ENCODE measurements around the gene RBM33. TPM values are rescaled to one million over a fixed set of nuclear protein-coding genes. Genes with fewer than 3 reads are reported as not detected.
"Not testable (repeated sequence)": the region's sequence is repeated elsewhere in the genome, so short reads cannot be mapped to it uniquely, and the experiment has no call there.

Gene RBM33
- total RNA-seq, 4 donors from 2014 or later = 35.7 to 59.9 (median 44.5) TPM

- no peak for TF ChIP-seq CTCF (IDR thresholded peaks at IDR 0.05)
- TF ChIP-seq POLR2A (IDR thresholded peaks at IDR 0.05) = no peak
- 76 to 80% methylated on average over 5 of the region's 5 CpGs for WGBS, 2 donors
- H3K27me3 ChIP-seq = no peaks in the 10 kb centered on the region
- DNase-seq = no peak
- H3K36me3 ChIP-seq = peaks cover 0 to 12% of the 10 kb centered on the region in 2 donors
- intact Hi-C loops (cut with DNase I) = no loop called here
- H3K27ac ChIP-seq = no peak overlapping the region
- no peaks in the 10 kb centered on the region for H3K9me3 ChIP-seq
- H3K4me1 ChIP-seq = no peaks in the 10 kb centered on the region
- no peak overlapping the region for H3K4me3 ChIP-seq (replicated peaks in 1 of 3)
Measured at GRCh38 chr7:155684543-155684942, 40.1 kb downstream of the RBM33 start.

GRCh38 chr7:155685070-155685790 lies 40.8 kb downstream of the RBM33 start:
- 94% methylated on average over 12 of the region's 12 CpGs for WGBS, 2 donors
- Histone ChIP-seq H3K4me3 (replicated peaks in 1 of 3) (no peak overlapping the region), H3K36me3 (peaks cover 0 to 12% of the 10 kb centered on the region in 2 donors), H3K27me3 (no peaks in the 10 kb centered on the region), H3K9me3 (no peaks in the 10 kb centered on the region), H3K4me1 (no peaks in the 10 kb centered on the region), H3K27ac (no peak overlapping the region)
- no peak for DNase-seq
- no peak for TF ChIP-seq CTCF (IDR thresholded peaks at IDR 0.05)
- no peak for TF ChIP-seq POLR2A (IDR thresholded peaks at IDR 0.05)
- intact Hi-C loops (cut with DNase I) = no loop called here

- H3K27me3 ChIP-seq = no peaks in the 10 kb centered on the region
- no peaks in the 10 kb centered on the region for H3K4me1 ChIP-seq
- DNase-seq = no peak
- intact Hi-C loops (cut with DNase I) = no loop called here
- H3K4me3 ChIP-seq (replicated peaks in 1 of 3) = no peak overlapping the region
- no peak overlapping the region for H3K27ac ChIP-seq
- H3K36me3 ChIP-seq = peaks cover 0 to 7% of the 10 kb centered on the region in 2 donors
- WGBS, 2 donors = 95 to 99% methylated on average over 2 of the region's 2 CpGs
- no peaks in the 10 kb centered on the region for H3K9me3 ChIP-seq
- TF ChIP-seq CTCF (IDR thresholded peaks at IDR 0.05) (no peak), POLR2A (IDR thresholded peaks at IDR 0.05) (no peak)
Measured at GRCh38 chr7:155685791-155686160, 41.3 kb downstream of the RBM33 start.

- H3K27ac ChIP-seq; H3K4me3 ChIP-seq (replicated peaks in 1 of 3); H3K9me3 ChIP-seq; DNase-seq; intact Hi-C loops (cut with DNase I); H3K4me1 ChIP-seq; H3K36me3 ChIP-seq; H3K27me3 ChIP-seq: not testable (repeated sequence)
- WGBS, 2 donors = 47 to 50% methylated on average over 2 of the region's 2 CpGs
Measured at GRCh38 chr7:155686620-155687324, 42.3 kb downstream of the RBM33 start.

GRCh38 chr7:155688237-155688636 lies 43.8 kb downstream of the RBM33 start:
- H3K4me1 ChIP-seq; H3K27me3 ChIP-seq; H3K4me3 ChIP-seq (replicated peaks in 1 of 3); H3K27ac ChIP-seq; intact Hi-C loops (cut with DNase I); H3K9me3 ChIP-seq; DNase-seq; H3K36me3 ChIP-seq: not testable (repeated sequence)
- WGBS, 2 donors = 90 to 100% methylated on average over 2 of the region's 2 CpGs

GRCh38 chr7:155690655-155691054 lies 46.2 kb downstream of the RBM33 start:
- WGBS, 2 donors = 93 to 95% methylated on average over 3 of the region's 3 CpGs

More at GRCh38 chr7:155690655-155691054, 46.2 kb downstream of the RBM33 start:
- H3K4me1 ChIP-seq; H3K9me3 ChIP-seq; H3K27me3 ChIP-seq; DNase-seq; H3K27ac ChIP-seq; H3K4me3 ChIP-seq (replicated peaks in 1 of 3); H3K36me3 ChIP-seq; intact Hi-C loops (cut with DNase I): not testable (repeated sequence)

All from thyroid gland (tissue), 4 donors.